ENCODE measurements around the gene ALKBH8.

DNA sequence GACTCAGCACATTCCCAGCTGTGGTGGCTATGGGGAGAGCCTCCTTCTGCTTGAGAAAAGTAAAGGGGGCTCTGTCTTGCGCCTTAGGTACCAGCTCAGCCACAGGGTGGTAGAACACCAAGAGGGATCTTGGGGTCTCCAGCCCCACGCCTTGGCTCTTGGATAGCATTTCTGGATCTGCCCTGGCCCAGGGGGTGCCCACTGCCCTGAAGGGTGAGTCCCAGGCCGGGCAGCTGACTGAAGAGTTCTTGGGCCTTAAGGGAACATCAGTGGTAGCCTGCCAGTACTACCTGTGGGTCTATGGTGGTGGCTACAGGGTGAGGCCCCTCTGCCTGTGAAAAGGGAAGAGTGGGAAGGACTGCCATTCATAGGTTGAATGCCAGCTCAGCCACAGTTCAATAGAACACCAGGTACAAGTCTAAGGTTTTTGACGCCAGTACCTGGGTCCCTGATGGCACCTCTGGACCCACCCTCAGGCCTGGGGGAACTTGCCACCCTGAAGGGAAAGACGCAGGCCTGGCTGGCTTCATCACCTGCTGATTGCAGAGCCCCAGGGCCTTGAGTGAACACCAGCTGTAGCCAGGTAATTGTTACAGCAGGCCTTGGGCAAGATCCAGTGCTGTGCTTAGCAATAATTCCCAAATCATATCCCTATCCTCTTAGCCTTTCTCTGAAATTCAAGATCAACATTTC lies 111.8 kb downstream of the ALKBH8 start:
- TF ChIP-seq CTCF (IDR thresholded peaks at IDR 0.05) (no peak), POLR2A (IDR thresholded peaks at IDR 0.05; ENCODE audit: low read depth) (no peak), POLR2AphosphoS5 (IDR thresholded peaks at IDR 0.05) (no peak)

Measured in esophagus muscularis mucosa (tissue), 3 donors.